SKM-1 treated with dmso at 0.1 percent for 144 hours (cell line): ENCODE measurements around the gene TMEM131.

Source experiments
- DNase-seq: peaks from one replicate; lab custom pipeline; 2025; ENCODE audit not compliant: unreplicated experiment; lab: John Stamatoyannopoulos, UW

Gene TMEM131

GRCh38 chr2:97993926-97994325 lies 1.8 kb downstream of the TMEM131 start:
- no peak for DNase-seq

GRCh38 chr2:97992836-97993825 lies 2.6 kb downstream of the TMEM131 start:
- no peak for DNase-seq

GRCh38 chr2:97991081-97991856 lies 4.5 kb downstream of the TMEM131 start:
- DNase-seq = no peak

GRCh38 chr2:97988722-97989121 lies 7.0 kb downstream of the TMEM131 start:
- DNase-seq = no peak

- DNase-seq = no peak
Measured at GRCh38 chr2:97985998-97986397, 9.8 kb downstream of the TMEM131 start.

GRCh38 chr2:97983698-97984097 lies 12.1 kb downstream of the TMEM131 start:
- DNase-seq = no peak

- no peak for DNase-seq
Measured at GRCh38 chr2:97983134-97983533, 12.6 kb downstream of the TMEM131 start.

GRCh38 chr2:97982621-97983020 lies 13.1 kb downstream of the TMEM131 start:
- DNase-seq = no peak

- no peak for DNase-seq
Measured at GRCh38 chr2:97981961-97982360, 13.8 kb downstream of the TMEM131 start.

GRCh38 chr2:97979904-97980303 lies 15.8 kb downstream of the TMEM131 start:
- no peak for DNase-seq

GRCh38 chr2:97974471-97974870 lies 21.3 kb downstream of the TMEM131 start:
- DNase-seq = no peak

GRCh38 chr2:97970293-97971060 lies 25.3 kb downstream of the TMEM131 start:
- DNase-seq = no peak

GRCh38 chr2:97969081-97970067 lies 26.4 kb downstream of the TMEM131 start:
- no peak for DNase-seq

- no peak for DNase-seq
Measured at GRCh38 chr2:97967931-97968627, 27.7 kb downstream of the TMEM131 start.

GRCh38 chr2:97967216-97967592 lies 28.5 kb downstream of the TMEM131 start:
- DNase-seq = no peak

- DNase-seq = no peak
Measured at GRCh38 chr2:97966545-97967215, 29.1 kb downstream of the TMEM131 start.

GRCh38 chr2:97965116-97965515 lies 30.6 kb downstream of the TMEM131 start:
- DNase-seq = no peak

- DNase-seq = no peak
Measured at GRCh38 chr2:97963880-97964279, 31.9 kb downstream of the TMEM131 start.

GRCh38 chr2:97963079-97963406 lies 32.7 kb downstream of the TMEM131 start:
- DNase-seq = no peak
